Measurements from ENCODE around the gene PLEKHS1.

The PLEKHS1 gene

GRCh38 chr10:113709221-113709838 is 42.2 kb upstream of the PLEKHS1 start:
- TF ChIP-seq CTCF (IDR thresholded peaks at IDR 0.05; ENCODE audit: insufficient read depth, low read length, poor library complexity, severe bottlenecking): no peak
- no peak overlapping the region for H3K4me3 ChIP-seq (replicated peaks; ENCODE audit: low read depth, low read length)
- no peaks in the 10 kb centered on the region for H3K27me3 ChIP-seq (replicated peaks; ENCODE audit: control insufficient read depth, insufficient read depth, low read length)
- no peak for DNase-seq (ENCODE audit: extremely low read depth, insufficient read length)
- peaks cover 5% of the 10 kb centered on the region for H3K36me3 ChIP-seq (ENCODE audit: control insufficient read depth, insufficient read depth, low read length)

- TF ChIP-seq CTCF (IDR thresholded peaks at IDR 0.05; ENCODE audit: insufficient read depth, low read length, poor library complexity, severe bottlenecking): no peak
- no peak overlapping the region for H3K4me3 ChIP-seq (replicated peaks; ENCODE audit: low read depth, low read length)
- H3K36me3 ChIP-seq (ENCODE audit: control insufficient read depth, insufficient read depth, low read length): peaks cover 8% of the 10 kb centered on the region
- no peaks in the 10 kb centered on the region for H3K27me3 ChIP-seq (replicated peaks; ENCODE audit: control insufficient read depth, insufficient read depth, low read length)
- no peak for DNase-seq (ENCODE audit: extremely low read depth, insufficient read length)
Measured at GRCh38 chr10:113711142-113711541, 40.3 kb upstream of the PLEKHS1 start.

GRCh38 chr10:113712024-113712423 is 39.5 kb upstream of the PLEKHS1 start:
- no peak for DNase-seq (ENCODE audit: extremely low read depth, insufficient read length)
- no peak for TF ChIP-seq CTCF (IDR thresholded peaks at IDR 0.05; ENCODE audit: insufficient read depth, low read length, poor library complexity, severe bottlenecking)
- no peaks in the 10 kb centered on the region for H3K27me3 ChIP-seq (replicated peaks; ENCODE audit: control insufficient read depth, insufficient read depth, low read length)
- H3K4me3 ChIP-seq (replicated peaks; ENCODE audit: low read depth, low read length): no peak overlapping the region
- H3K36me3 ChIP-seq (ENCODE audit: control insufficient read depth, insufficient read depth, low read length): peaks cover 8% of the 10 kb centered on the region

GRCh38 chr10:113712755-113713639 is 38.5 kb upstream of the PLEKHS1 start:
- TF ChIP-seq CTCF (IDR thresholded peaks at IDR 0.05; ENCODE audit: insufficient read depth, low read length, poor library complexity, severe bottlenecking): no peak
- Histone ChIP-seq H3K4me3 (replicated peaks; ENCODE audit: low read depth, low read length) (no peak overlapping the region), H3K27me3 (replicated peaks; ENCODE audit: control insufficient read depth, insufficient read depth, low read length) (no peaks in the 10 kb centered on the region), H3K36me3 (ENCODE audit: control insufficient read depth, insufficient read depth, low read length) (peaks cover 8% of the 10 kb centered on the region)
- DNase-seq (ENCODE audit: extremely low read depth, insufficient read length): no peak

GRCh38 chr10:113713640-113713982 is 37.9 kb upstream of the PLEKHS1 start:
- DNase-seq (ENCODE audit: extremely low read depth, insufficient read length): no peak
- Histone ChIP-seq H3K27me3 (replicated peaks; ENCODE audit: control insufficient read depth, insufficient read depth, low read length) (no peaks in the 10 kb centered on the region), H3K4me3 (replicated peaks; ENCODE audit: low read depth, low read length) (no peak overlapping the region), H3K36me3 (ENCODE audit: control insufficient read depth, insufficient read depth, low read length) (peaks cover 8% of the 10 kb centered on the region)
- no peak for TF ChIP-seq CTCF (IDR thresholded peaks at IDR 0.05; ENCODE audit: insufficient read depth, low read length, poor library complexity, severe bottlenecking)

All from GM06990 (cell line).